PFSK-1 (cell line): ENCODE data around the gene MTHFSD.

ENCODE experiments used
- FOXP2 ChIP-seq: optimal IDR thresholded peaks from 2 replicates; pipeline ENCODE3; 2011; ENCODE audit warnings: borderline replicate concordance, control low read depth, inconsistent platforms; ENCODE audit not compliant: insufficient read depth; ENCODE audit errors: extremely low read length, extremely low read depth
- POLR2AphosphoS5 ChIP-seq: IDR thresholded peaks from 2 replicates; pipeline ENCODE4 v1.6.1; 2012; ENCODE audit warnings: low read depth, mild to moderate bottlenecking, control low read depth, low read length, moderate library complexity
- REST ChIP-seq, 2 experiments: IDR thresholded peaks; 2 replicates each; pipeline versions ENCODE4 v1.6.1 to v1.8.0; 2011 to 2012; ENCODE audit warnings: low read depth in 2 of 2, low read length in 2 of 2, control low read depth in 1 of 2, inconsistent platforms in 1 of 2, mild to moderate bottlenecking in 1 of 2, moderate library complexity in 1 of 2; ENCODE audit not compliant: insufficient read depth in 1 of 2
- SIN3A ChIP-seq: IDR thresholded peaks from 2 replicates; pipeline ENCODE4 v1.6.1; 2012; ENCODE audit warnings: mild to moderate bottlenecking, low read length, moderate library complexity, borderline replicate concordance; ENCODE audit not compliant: insufficient read depth
- TAF1 ChIP-seq: IDR thresholded peaks from 2 replicates; pipeline ENCODE4 v1.6.1; 2012; ENCODE audit warnings: low read length, control low read depth, borderline replicate concordance; ENCODE audit not compliant: insufficient read depth

The MTHFSD gene

GRCh38 chr16:86540894-86541293 is 14.1 kb downstream of the MTHFSD start:
- TF ChIP-seq REST (IDR thresholded peaks at IDR 0.05; ENCODE audit: insufficient read depth in 1 of 2, low read depth in 2 of 2, low read length in 2 of 2) = no peak
- no peak for TF ChIP-seq TAF1
- TF ChIP-seq POLR2AphosphoS5 = no peak
- no peak for TF ChIP-seq SIN3A
- no peak for TF ChIP-seq FOXP2

- TF ChIP-seq POLR2AphosphoS5 = no peak
- no peak for TF ChIP-seq REST (IDR thresholded peaks at IDR 0.05; ENCODE audit: insufficient read depth in 1 of 2, low read depth in 2 of 2, low read length in 2 of 2)
- TF ChIP-seq FOXP2 = no peak
- TF ChIP-seq SIN3A = no peak
- TF ChIP-seq TAF1 = no peak
These were observed 16.7 kb downstream of the MTHFSD start for GRCh38 chr16:86538196-86538780.

GRCh38 chr16:86537486-86537885 is 17.5 kb downstream of the MTHFSD start:
- no peak for TF ChIP-seq SIN3A
- TF ChIP-seq FOXP2 = no peak
- no peak for TF ChIP-seq TAF1
- TF ChIP-seq POLR2AphosphoS5 = no peak
- TF ChIP-seq REST (IDR thresholded peaks at IDR 0.05; ENCODE audit: insufficient read depth in 1 of 2, low read depth in 2 of 2, low read length in 2 of 2) = no peak

- no peak for TF ChIP-seq FOXP2
- no peak for TF ChIP-seq SIN3A
- TF ChIP-seq POLR2AphosphoS5 = no peak
- TF ChIP-seq REST (IDR thresholded peaks at IDR 0.05; ENCODE audit: insufficient read depth in 1 of 2, low read depth in 2 of 2, low read length in 2 of 2) = no peak
- TF ChIP-seq TAF1 = no peak
These were observed 18.4 kb downstream of the MTHFSD start for GRCh38 chr16:86536621-86537020.
